Right ventricle myocardium inferior (tissue), 1 donor: ENCODE results near the gene ANAPC7. TPM values are rescaled to one million over a fixed set of nuclear protein-coding genes. Genes with fewer than 3 reads are reported as not detected.
A peak's percentile ranks its signal among the peaks of the same experiment; 100 is the strongest.
"Not testable (repeated sequence)": the region's sequence is repeated elsewhere in the genome, so short reads cannot be mapped to it uniquely, and the experiment has no call there.

ENCODE experiments used
- ATAC-seq: fragments of 200-7000 bp; cut with Tn5 transposase; one replicate; pipeline ENCODE4 v1.9.1; 2020; ENCODE audit warnings: mild to moderate bottlenecking, moderate library complexity
- DNase-seq: peaks from one replicate; pipeline ENCODE4 v3.0.0; 2021; ENCODE audit errors: missing footprints
- intact Hi-C: fragments of 100-400 bp; cut with DNase I; formaldehyde crosslinking; loops from one replicate; pipeline ENCODE4 v1.11.0; 2022
- long read RNA-seq: library from polyadenylated mRNA; unstranded; transcript quantifications from one replicate; pipeline ENCODE4 v2.0.0, GENCODE V29; 2021
- total RNA-seq: library from RNA; stranded (reverse); fragmentation: NEBNext Ultra II Directional; extraction: Animal tissue kit (Norgen Biotek cat#: 25700); gene quantifications from one replicate; pipeline ENCODE4 v1.2.1, GENCODE V29; 2021
- donor health status: DM: no; HTN: yes; CAD: no; lungs with severe emphysema.

Gene ANAPC7, protein sequence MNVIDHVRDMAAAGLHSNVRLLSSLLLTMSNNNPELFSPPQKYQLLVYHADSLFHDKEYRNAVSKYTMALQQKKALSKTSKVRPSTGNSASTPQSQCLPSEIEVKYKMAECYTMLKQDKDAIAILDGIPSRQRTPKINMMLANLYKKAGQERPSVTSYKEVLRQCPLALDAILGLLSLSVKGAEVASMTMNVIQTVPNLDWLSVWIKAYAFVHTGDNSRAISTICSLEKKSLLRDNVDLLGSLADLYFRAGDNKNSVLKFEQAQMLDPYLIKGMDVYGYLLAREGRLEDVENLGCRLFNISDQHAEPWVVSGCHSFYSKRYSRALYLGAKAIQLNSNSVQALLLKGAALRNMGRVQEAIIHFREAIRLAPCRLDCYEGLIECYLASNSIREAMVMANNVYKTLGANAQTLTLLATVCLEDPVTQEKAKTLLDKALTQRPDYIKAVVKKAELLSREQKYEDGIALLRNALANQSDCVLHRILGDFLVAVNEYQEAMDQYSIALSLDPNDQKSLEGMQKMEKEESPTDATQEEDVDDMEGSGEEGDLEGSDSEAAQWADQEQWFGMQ
- 34.4 TPM for total RNA-seq
- long read RNA-seq, transcript ANAPC7-203 (11 exons, 3,045 nt): major isoform, 25 of 38 reads
- long read RNA-seq, partial matches to known transcripts: 0 of 38 reads
- long read RNA-seq, other reads (novel, unspliced or antisense): 13 of 38 reads

DNA sequence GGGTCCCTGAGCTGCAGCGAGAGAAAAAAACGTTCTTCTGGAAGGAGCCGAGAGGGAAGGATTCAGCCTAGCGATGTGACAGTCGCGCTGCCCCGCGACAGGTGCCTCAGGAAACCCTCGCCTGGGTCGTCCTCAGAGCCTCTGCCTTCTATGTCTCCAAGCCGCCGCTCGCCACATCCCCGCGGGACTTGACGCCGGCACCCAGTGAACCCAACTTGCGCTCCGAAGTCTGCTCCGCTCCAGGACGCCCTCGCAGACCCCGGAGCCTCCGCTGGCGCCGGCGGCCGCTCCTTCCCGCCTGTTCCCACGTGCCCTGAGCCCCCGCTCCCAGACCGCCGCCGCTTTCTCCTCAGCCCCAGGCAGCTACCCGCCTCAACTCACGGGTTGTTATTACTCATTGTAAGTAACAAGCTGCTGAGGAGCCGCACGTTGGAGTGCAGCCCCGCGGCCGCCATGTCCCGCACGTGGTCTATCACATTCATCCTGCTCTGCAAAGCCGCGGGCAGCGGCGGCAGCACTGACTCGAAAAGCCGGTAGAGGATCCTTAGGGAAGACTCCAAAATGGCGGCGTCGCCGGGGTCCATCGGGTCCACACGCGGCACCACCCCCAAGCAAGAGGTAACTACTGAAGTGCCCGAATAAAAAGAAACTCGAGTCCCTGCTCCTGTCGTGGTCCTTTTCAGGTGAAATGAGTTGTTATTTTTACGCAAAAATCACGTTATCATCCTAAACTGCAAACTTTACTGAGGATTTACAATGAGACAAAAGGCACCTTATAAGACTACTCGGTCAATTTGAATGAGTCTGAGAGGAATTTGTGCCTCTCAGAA lies at the start of gene ANAPC7:
TSS of gene ANAPC7 (minus strand) at position 563 of the 830 bp plus-strand sequence. CDS start at position 482, 81 bp downstream.
- DNase-seq (peak; percentile 95), ATAC-seq (peak; percentile 94)
- intact Hi-C loops: no loop called here

DNA sequence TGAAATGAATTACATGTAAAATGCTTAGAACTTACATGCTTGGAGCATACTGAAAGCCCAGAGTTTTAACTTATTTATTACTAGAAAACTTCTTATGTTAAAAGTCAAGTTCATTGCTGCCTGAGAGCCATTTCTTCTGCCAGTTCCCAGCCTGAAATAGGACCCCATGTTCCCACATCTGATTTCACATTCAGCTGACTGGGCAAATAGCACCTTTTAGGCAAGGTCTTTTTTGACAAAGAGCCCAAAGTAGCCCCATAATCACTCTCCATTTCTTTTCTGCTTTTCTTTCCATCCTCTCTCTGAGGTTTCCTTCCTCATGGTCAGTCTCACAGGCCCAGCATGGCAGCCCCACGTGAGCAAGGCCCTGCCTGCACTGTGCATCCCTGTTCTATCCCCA lies 47.8 kb upstream of the ANAPC7 start:
- DNase-seq (no peak), ATAC-seq (no peak)
- intact Hi-C loops: loop anchor here (2.0 to 5.0 kb wide), 4 partner anchors 51 to 376 kb away; partner anchors contain the start of genes RAD9B and VPS29

GRCh38 chr12:110449799-110450497 lies 46.4 kb upstream of the ANAPC7 start, which contains the start of gene ARPC3:
TSS of gene ARPC3 (minus strand) at chr12:110450337. CDS start at chr12:110450260, 77 bp downstream.
- peak; percentile 98 for DNase-seq
- ATAC-seq: peak; percentile 99
- intact Hi-C loops: loop anchor here (1.0 to 5.0 kb wide), 5 partner anchors 52 to 438 kb away; partner anchors contain the start of genes RAD9B and VPS29

GRCh38 chr12:110444455-110444854 lies 40.9 kb upstream of the ANAPC7 start:
- no peak for ATAC-seq
- intact Hi-C loops: no loop called here
- DNase-seq: no peak

DNA sequence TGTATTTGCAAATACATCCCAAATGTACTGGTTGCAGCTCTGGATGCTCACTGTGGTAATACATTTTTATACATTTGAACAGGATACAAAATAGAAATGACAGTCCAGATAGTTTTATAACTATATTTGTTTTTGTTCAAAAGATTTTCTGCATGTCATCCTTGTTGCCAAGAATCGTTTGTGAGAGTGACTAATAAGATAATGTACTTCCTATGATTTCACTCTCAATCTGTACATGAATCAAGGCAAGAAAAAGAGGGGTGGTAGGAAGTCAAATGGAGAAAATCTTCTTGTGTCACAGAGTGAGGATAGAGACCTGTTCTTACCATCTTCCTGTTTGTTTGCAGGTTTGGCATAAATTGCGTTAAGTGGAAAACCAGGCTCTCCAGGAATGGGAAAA lies 32.7 kb upstream of the ANAPC7 start:
- ATAC-seq: no peak
- DNase-seq: no peak
- intact Hi-C loops: no loop called here

- intact Hi-C loops: loop anchor here (1.0 kb wide), 1 partner anchor 332 kb away; no protein-coding TSS in a partner anchor
- no peak for ATAC-seq
- DNase-seq: no peak
These were observed 28.6 kb upstream of the ANAPC7 start for GRCh38 chr12:110431957-110432587.

DNA sequence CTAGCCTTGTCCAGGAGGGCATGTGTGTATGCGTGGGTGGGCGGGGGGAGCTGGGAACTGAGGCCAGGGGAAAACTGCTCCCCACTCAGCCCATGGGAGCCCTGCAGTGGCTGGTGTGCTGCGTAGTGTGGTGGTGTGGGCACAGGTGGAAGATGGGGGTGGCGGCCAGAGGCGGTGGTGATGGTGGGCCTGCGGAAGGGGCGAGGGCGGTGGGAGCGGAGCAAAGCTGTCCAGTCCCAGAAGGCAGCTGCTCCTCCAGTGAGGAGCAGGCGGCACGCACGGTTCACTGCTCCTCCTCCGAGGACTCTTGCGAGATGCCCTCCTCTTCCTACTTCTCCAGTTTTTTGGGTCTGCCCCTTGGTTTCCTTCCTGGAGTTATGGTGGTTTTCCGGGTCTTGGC lies 26.2 kb upstream of the ANAPC7 start:
- ATAC-seq, DNase-seq, intact Hi-C loops: not testable (repeated sequence)

DNA sequence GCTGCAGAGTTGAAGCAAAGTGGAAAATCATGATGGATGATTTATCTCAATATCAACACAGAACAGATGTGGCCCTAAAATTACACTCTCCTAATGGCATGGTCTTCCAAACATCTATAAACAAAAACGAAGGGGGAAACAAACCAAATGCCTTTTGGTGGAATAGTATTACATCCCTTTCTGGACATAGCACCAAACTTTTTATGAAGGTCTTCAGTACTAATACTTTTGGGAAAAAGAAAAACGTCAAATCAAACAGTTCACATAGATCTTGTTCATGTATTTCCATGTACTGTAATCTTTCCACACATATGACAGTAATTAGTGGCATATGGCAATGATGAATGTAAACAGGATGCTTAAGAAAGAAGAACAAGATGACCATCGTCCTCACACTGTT lies 22.9 kb upstream of the ANAPC7 start:
- no peak for ATAC-seq
- intact Hi-C loops: no loop called here
- no peak for DNase-seq

DNA sequence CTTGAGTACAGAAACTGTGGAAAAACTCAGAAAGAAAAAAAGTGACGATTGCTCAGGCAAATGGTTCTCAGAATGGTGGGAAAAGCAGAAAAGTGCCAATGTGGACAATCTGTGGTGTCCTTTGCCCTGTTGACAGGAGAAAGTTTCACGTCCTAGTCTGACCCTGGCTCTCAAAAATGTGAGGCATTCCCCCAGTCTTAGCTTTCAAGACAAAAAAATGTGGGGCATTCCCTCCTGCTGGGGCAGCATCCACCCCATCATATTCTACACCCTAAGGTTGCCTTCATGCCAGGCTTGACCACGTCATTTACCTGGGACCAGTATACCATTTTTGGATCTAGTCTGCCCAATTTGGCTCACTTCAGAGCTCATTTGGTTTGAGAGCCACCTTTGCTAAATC lies 20.7 kb upstream of the ANAPC7 start:
- intact Hi-C loops: no loop called here
- ATAC-seq: no peak
- DNase-seq: no peak

GRCh38 chr12:110421701-110422100 lies 18.2 kb upstream of the ANAPC7 start:
- DNase-seq: no peak
- intact Hi-C loops: no loop called here
- ATAC-seq: no peak

DNA sequence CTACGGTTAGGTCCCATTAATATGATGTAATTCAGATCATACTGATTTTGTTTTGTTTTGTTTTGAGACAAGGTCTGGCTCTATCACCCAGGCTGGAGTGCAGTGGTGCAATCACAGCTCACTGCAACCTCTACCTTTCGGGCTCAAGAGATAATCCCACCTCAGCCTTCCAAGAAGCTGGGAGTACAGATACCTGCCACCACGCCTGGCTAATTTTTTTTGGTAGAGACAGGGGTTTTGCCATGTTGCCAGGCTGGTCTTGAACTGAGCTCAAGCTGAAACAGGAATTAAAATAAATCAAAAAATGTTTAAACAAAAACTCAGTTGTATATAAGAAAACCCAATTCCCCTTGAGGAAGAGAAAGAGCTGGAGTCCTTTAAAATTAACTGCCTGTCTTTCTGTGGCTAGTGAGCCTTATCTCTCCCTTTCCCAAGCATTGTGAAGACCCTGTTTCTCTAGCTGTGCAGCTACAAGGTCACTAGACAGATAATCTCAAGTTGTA lies 17.7 kb upstream of the ANAPC7 start:
- no peak for DNase-seq
- ATAC-seq: no peak
- intact Hi-C loops: no loop called here

GRCh38 chr12:110420644-110421043 lies 17.1 kb upstream of the ANAPC7 start:
- ATAC-seq, intact Hi-C loops, DNase-seq: not testable (repeated sequence)

DNA sequence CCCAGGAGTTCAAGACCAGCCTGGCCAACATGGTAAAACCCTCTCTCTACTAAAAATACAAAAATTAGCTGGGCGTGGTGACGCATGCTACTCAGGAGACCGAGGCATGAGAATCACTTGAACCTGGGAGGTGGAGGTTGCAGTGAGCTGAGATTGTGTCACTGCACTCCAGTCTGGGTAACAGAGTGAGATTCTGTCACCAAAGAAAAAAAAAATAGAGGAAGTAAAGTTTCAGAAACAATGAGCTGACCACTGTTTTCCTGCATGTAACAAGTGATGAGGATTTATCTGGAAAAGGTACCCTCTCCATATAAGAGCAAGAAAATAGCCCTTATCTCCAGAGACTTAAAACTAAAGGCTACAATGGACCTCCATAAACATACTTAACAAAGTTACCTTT lies 13.6 kb upstream of the ANAPC7 start:
- DNase-seq, intact Hi-C loops, ATAC-seq: not testable (repeated sequence)

GRCh38 chr12:110410086-110410485 lies 6.6 kb upstream of the ANAPC7 start:
- intact Hi-C loops, ATAC-seq, DNase-seq: not testable (repeated sequence)

DNA sequence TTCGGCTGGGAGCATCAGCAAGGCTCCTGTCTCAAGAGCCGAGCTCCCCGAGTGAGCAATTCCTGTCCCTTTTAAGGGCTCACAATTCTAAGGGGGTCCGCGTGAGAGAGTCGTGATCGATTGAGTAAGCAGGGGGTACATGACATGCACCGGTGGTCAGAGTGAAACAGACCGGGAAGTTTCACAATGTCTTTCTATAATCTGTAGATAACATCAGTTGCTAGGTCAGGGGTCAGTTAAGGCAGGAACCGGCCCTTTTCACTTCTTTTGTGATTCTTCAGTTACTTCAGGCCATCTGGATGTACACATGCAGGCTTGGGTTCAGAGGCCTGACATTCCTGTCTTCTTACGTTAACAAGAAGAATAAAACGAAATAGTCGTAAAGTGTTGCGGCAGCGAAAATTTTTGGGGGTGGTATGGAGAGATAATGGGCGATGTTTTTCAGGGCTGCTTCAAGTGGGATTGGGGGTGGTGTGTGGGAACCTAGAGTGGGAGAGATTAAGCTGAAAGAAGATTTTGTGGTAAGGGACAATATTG lies 1.7 kb upstream of the ANAPC7 start:
- ATAC-seq, intact Hi-C loops, DNase-seq: not testable (repeated sequence)

- peak; percentile 79 for ATAC-seq
- intact Hi-C loops: no loop called here
- peak; percentile 88 for DNase-seq
These were observed 621 bp upstream of the ANAPC7 start for GRCh38 chr12:110403976-110404682.

GRCh38 chr12:110382683-110383082 lies 20.8 kb downstream of the ANAPC7 start:
- DNase-seq (no peak), ATAC-seq (no peak)
- intact Hi-C loops: no loop called here
